ENCODE measurements around the gene BNC2.

DNA sequence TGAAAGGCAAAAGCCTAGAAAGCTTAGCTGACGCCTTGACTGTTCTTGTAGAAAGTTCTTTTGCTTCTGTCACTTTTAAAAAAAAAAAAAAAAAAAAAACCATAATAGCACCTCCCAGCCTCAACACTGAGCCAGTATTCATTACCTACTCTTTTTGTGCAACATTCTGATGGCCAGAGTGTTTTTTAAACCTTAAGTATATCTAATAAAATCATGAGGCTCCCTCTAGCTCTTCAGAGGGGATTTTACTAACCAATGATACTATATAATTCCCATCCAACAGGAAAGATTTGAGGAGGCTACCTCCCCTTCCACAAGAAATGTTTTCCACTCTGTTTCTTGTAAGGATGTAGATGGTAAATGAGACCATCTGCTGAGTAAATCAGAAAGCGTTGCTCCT, 3.9 kb downstream of the BNC2 start:
- TF ChIP-seq POLR2A (IDR thresholded peaks at IDR 0.05) (no peak), CTCF (IDR thresholded peaks at IDR 0.05) (no peak)

Measured in Peyer's patch (tissue), 4 donors.